ENCODE results near the gene NEURL4.

NEURL4 gene

DNA sequence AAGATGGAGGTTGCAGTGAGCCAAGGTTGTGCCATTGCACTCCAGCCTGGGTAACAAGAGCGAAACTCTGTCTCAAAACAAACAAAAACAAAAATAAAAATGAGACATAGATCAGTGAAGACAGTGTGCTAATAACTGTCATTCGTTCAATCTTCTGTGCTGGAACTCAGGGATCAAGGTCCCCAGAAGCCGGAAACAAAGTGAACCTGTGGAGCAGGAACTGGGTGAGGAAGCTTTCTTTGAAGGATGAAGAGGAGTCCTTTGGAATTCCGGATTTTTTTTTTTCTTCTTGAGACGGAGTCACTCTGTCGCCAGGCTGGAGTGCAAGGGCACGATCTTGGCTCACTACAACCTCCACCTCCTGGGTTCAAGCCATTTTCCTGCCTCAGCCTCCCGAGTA lies 49.7 kb downstream of the NEURL4 start:
- no peak for DNase-seq (ENCODE audit: low read depth)

DNA sequence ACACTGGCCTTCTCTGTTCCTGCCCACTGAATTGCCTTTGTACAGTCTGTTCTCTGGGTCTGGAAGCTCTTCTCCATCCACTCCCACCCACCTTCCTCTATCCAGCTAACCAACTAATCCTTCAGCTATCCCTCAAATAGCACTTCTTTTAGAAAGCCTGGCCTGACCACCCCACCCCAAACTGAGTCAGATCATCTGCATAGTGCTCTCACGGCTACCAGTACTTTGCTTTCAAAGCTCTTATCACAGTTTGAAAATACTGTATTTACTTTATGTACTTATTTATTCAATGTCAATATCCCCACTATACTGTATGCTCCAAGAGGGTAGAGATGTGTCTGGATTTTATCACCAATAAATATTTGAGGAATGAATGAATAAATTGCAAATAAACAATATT lies 62.4 kb downstream of the NEURL4 start:
- DNase-seq (ENCODE audit: low read depth), result no peak
